ENCODE results near the gene RLF.

DNA sequence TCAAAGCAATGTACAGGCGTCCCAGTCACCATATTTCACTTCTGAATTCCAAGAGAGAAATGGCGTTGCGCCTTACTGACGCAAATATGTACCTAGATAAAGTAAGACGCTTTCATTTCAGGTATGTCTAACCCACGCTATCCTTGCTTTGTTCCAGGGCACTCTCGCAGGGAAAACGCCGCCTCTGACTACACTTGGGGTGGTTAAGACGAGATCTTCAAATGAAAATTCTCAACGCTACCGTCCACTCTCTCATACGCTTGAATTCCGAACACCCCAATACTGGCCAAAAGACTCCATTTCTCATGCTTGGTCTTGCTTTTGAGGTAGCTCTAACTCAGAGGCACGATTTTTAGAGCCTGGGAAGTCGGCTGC, 96.1 kb downstream of the RLF start:
- TF ChIP-seq, protein P1, sequence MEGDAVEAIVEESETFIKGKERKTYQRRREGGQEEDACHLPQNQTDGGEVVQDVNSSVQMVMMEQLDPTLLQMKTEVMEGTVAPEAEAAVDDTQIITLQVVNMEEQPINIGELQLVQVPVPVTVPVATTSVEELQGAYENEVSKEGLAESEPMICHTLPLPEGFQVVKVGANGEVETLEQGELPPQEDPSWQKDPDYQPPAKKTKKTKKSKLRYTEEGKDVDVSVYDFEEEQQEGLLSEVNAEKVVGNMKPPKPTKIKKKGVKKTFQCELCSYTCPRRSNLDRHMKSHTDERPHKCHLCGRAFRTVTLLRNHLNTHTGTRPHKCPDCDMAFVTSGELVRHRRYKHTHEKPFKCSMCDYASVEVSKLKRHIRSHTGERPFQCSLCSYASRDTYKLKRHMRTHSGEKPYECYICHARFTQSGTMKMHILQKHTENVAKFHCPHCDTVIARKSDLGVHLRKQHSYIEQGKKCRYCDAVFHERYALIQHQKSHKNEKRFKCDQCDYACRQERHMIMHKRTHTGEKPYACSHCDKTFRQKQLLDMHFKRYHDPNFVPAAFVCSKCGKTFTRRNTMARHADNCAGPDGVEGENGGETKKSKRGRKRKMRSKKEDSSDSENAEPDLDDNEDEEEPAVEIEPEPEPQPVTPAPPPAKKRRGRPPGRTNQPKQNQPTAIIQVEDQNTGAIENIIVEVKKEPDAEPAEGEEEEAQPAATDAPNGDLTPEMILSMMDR (IDR thresholded peaks at IDR 0.05; ENCODE audit: insufficient read depth, low read depth, low read length) = no peak
- TF ChIP-seq EZH2 (IDR thresholded peaks at IDR 0.05; ENCODE audit: insufficient read depth, low read length) = no peak
